Uterus (tissue), 4 donors: Measurements from ENCODE around the gene BID. TPM values are rescaled to one million over a fixed set of nuclear protein-coding genes. Genes with fewer than 3 reads are reported as not detected.

Experiments used
- DNase-seq, 2 donors: peaks; one replicate each; pipeline ENCODE4 v3.0.0-alpha.2; 2019 to 2020
- H3K27ac ChIP-seq, 2 donors: fragments of 200-600 bp; sonication (generic); 1 replicate in 1 of 2; 2 replicates in 1 of 2; pipeline ENCODE4 v1.5.1; 2016 to 2018
- H3K27me3 ChIP-seq, 2 donors: fragments of 200-600 bp; sonication (generic); one replicate each; pipeline ENCODE4 v1.5.1; 2018 to 2019; ENCODE audit warnings: control low read depth in 1 of 2
- H3K36me3 ChIP-seq, 2 donors: fragments of 200-600 bp; sonication (generic); one replicate each; pipeline ENCODE4 v1.5.1; 2019; ENCODE audit warnings: control low read depth in 1 of 2
- H3K4me1 ChIP-seq, 2 donors: fragments of 200-600 bp; sonication (generic); one replicate each; pipeline ENCODE4 v1.5.1; 2018 to 2019; ENCODE audit warnings: control low read depth in 1 of 2
- H3K4me3 ChIP-seq, 2 donors: fragments of 200-600 bp; sonication (generic); 1 replicate in 1 of 2; 2 replicates in 1 of 2; pipeline ENCODE4 v1.5.1; 2018 to 2019; ENCODE audit warnings: mild to moderate bottlenecking in 1 of 2
- H3K9me3 ChIP-seq, 2 donors: fragments of 200-600 bp; sonication (generic); one replicate each; pipeline ENCODE4 v1.5.1; 2019; ENCODE audit warnings: control low read depth in 1 of 2
- POLR2A ChIP-seq, 2 donors: fragments of 450-650 bp; IDR thresholded peaks; one replicate each; pipeline ENCODE4 v1.6.1; 2016; ENCODE audit warnings: antibody characterized with exemption in 2 of 2, mild to moderate bottlenecking in 1 of 2, moderate library complexity in 1 of 2
- intact Hi-C: fragments of 100-400 bp; cut with DNase I; formaldehyde crosslinking; loops from one replicate; pipeline ENCODE4 v1.15.1; 2023; ENCODE audit warnings: low total_unique reads
- total RNA-seq, 4 donors: library from RNA; depleted of rRNA in 3 of 4; stranded (reverse); fragments of >200 nt in 3 of 4; gene quantifications; one replicate each; pipeline versions ENCODE4 v1.1.0 to v1.2.4, GENCODE V29; 2014 to 2023
- TF ChIP-seq, protein P1 (sequence below), 4 experiments: fragments of 200-600 bp in 2 of 4; fragments of 450-650 bp in 2 of 4; sonication (generic) in 2 of 4; IDR thresholded peaks; one replicate each; pipeline ENCODE4 v1.5.1; 2016 to 2019; ENCODE audit warnings: antibody characterized with exemption in 4 of 4, mild to moderate bottlenecking in 2 of 4, moderate library complexity in 1 of 4
- donor health status: DM: yes; HTN: yes; CAD: no.

BID gene
- total RNA-seq, 4 donors from 2014 or later: 0.77 to 96.2 (median 10.4) TPM

DNA sequence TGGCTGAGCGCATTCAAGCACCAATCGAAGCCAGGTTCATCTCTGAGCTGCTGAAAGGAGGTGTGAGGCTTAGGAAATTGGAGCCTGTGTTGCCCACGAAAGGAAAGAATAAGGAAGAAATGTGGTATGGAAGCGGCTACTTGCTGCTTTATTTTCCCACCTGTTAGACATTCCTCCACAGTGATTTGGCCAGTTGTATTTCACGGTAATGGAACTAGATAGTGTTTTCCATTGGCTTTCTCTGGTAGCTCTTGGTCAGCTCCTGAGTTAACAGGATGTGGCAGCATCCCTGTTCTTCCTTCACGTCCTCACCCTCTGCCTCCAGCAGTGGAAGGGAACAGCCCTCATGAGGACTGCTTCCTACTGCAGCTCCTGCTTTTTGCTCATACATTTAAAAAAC lies 44.7 kb downstream of the BID start:
- Histone ChIP-seq H3K36me3 (no peaks in the 10 kb centered on the region), H3K27me3 (no peaks in the 10 kb centered on the region), H3K9me3 (no peaks in the 10 kb centered on the region), H3K4me1 (no peaks in the 10 kb centered on the region), H3K4me3 (no peak overlapping the region), H3K27ac (no peak overlapping the region)
- intact Hi-C loops: no loop called here
- TF ChIP-seq POLR2A (IDR thresholded peaks at IDR 0.05): no peak
- TF ChIP-seq, protein P1, sequence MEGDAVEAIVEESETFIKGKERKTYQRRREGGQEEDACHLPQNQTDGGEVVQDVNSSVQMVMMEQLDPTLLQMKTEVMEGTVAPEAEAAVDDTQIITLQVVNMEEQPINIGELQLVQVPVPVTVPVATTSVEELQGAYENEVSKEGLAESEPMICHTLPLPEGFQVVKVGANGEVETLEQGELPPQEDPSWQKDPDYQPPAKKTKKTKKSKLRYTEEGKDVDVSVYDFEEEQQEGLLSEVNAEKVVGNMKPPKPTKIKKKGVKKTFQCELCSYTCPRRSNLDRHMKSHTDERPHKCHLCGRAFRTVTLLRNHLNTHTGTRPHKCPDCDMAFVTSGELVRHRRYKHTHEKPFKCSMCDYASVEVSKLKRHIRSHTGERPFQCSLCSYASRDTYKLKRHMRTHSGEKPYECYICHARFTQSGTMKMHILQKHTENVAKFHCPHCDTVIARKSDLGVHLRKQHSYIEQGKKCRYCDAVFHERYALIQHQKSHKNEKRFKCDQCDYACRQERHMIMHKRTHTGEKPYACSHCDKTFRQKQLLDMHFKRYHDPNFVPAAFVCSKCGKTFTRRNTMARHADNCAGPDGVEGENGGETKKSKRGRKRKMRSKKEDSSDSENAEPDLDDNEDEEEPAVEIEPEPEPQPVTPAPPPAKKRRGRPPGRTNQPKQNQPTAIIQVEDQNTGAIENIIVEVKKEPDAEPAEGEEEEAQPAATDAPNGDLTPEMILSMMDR (IDR thresholded peaks at IDR 0.05): no peak
- DNase-seq: no peak

DNA sequence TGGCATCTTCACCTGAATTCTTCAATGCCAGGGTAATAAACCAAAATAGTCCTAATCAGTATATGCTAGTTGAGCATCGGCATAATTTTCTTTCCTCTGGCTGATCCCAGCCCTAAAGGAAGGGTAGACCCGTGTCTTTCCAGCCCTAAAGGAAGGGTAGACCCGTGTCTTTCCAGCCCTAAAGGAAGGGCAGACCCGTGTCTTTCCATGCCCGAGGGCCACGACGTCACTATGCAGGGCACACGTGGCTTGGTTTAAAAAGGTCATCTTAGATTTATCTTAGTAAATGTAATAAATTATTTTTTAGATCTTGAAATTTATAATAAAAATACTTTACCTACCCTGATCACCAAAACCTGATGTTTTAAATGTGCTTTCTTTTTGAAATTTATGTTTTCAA lies 45.5 kb downstream of the BID start:
- no peak for TF ChIP-seq POLR2A (IDR thresholded peaks at IDR 0.05)
- TF ChIP-seq, protein P1 (IDR thresholded peaks at IDR 0.05): no peak
- H3K27me3 ChIP-seq: no peaks in the 10 kb centered on the region
- no peaks in the 10 kb centered on the region for H3K4me1 ChIP-seq
- no peak for DNase-seq
- H3K9me3 ChIP-seq: no peaks in the 10 kb centered on the region
- no peak overlapping the region for H3K4me3 ChIP-seq
- intact Hi-C loops: no loop called here
- no peaks in the 10 kb centered on the region for H3K36me3 ChIP-seq
- H3K27ac ChIP-seq: no peak overlapping the region

GRCh38 chr22:17726928-17727897 lies 47.1 kb downstream of the BID start:
- H3K4me1 ChIP-seq: no peaks in the 10 kb centered on the region
- H3K9me3 ChIP-seq: no peaks in the 10 kb centered on the region
- TF ChIP-seq, protein P1 (IDR thresholded peaks at IDR 0.05): no peak
- no peak for TF ChIP-seq POLR2A (IDR thresholded peaks at IDR 0.05)
- H3K27me3 ChIP-seq: no peaks in the 10 kb centered on the region
- no peak for DNase-seq
- no peak overlapping the region for H3K27ac ChIP-seq
- intact Hi-C loops: no loop called here
- H3K4me3 ChIP-seq: no peak overlapping the region
- H3K36me3 ChIP-seq: no peaks in the 10 kb centered on the region

GRCh38 chr22:17726006-17726927 lies 48.0 kb downstream of the BID start:
- no peaks in the 10 kb centered on the region for H3K4me1 ChIP-seq
- H3K36me3 ChIP-seq: no peaks in the 10 kb centered on the region
- H3K9me3 ChIP-seq: no peaks in the 10 kb centered on the region
- H3K27ac ChIP-seq: no peak overlapping the region
- no peaks in the 10 kb centered on the region for H3K27me3 ChIP-seq
- intact Hi-C loops: no loop called here
- H3K4me3 ChIP-seq: no peak overlapping the region
- no peak for DNase-seq
- no peak for TF ChIP-seq POLR2A (IDR thresholded peaks at IDR 0.05)
- TF ChIP-seq, protein P1 (IDR thresholded peaks at IDR 0.05): no peak

GRCh38 chr22:17725500-17725796 lies 48.8 kb downstream of the BID start:
- Histone ChIP-seq H3K9me3 (no peaks in the 10 kb centered on the region), H3K27ac (no peak overlapping the region), H3K4me1 (no peaks in the 10 kb centered on the region), H3K36me3 (no peaks in the 10 kb centered on the region), H3K4me3 (no peak overlapping the region), H3K27me3 (no peaks in the 10 kb centered on the region)
- intact Hi-C loops: no loop called here
- no peak for TF ChIP-seq POLR2A (IDR thresholded peaks at IDR 0.05)
- TF ChIP-seq, protein P1 (IDR thresholded peaks at IDR 0.05): no peak
- no peak for DNase-seq
